Neutrophil (primary cell): ENCODE measurements around the gene SEL1L3.

Experiments used
- H3K27ac ChIP-seq: fragments of 200-600 bp; sonication (generic); 2 replicates; pipeline ENCODE4 v1.5.1; 2016; ENCODE audit warnings: mild to moderate bottlenecking, moderate library complexity
- H3K27me3 ChIP-seq: fragments of 200-600 bp; sonication (generic); 2 replicates; pipeline ENCODE4 v1.6.0; 2016; ENCODE audit warnings: mild to moderate bottlenecking
- H3K36me3 ChIP-seq: fragments of 200-600 bp; sonication (generic); 2 replicates; pipeline ENCODE4 v1.5.1; 2017
- H3K4me1 ChIP-seq, 2 experiments: fragments of 200-600 bp in 1 of 2; sonication (generic) in 1 of 2; 1 replicate in 1 of 2; 2 replicates in 1 of 2; pipeline versions ENCODE4 v1.5.1 to v1.6.1; 2013 to 2016; ENCODE audit warnings: low read depth in 1 of 2, low read length in 1 of 2, mild to moderate bottlenecking in 1 of 2, moderate library complexity in 1 of 2; ENCODE audit not compliant: control insufficient read depth in 1 of 2, insufficient read depth in 1 of 2
- H3K4me3 ChIP-seq, 2 experiments: fragments of 200-600 bp in 1 of 2; sonication (generic) in 1 of 2; 1 replicate in 1 of 2; 2 replicates in 1 of 2; pipeline ENCODE4 v1.5.1; 2013 to 2016; ENCODE audit warnings: low read depth in 1 of 2, low read length in 1 of 2, mild to moderate bottlenecking in 1 of 2, moderate library complexity in 1 of 2
- H3K9me3 ChIP-seq: fragments of 200-600 bp; sonication (generic); 2 replicates; pipeline ENCODE4 v1.5.1; 2016
- CTCF ChIP-seq: fragments of 200-600 bp; sonication (generic); IDR thresholded peaks from 2 replicates; pipeline ENCODE4 v1.5.1; 2016; ENCODE audit warnings: antibody characterized with exemption

Gene SEL1L3

GRCh38 chr4:25815586-25815985 lies 47.2 kb downstream of the SEL1L3 start:
- Histone ChIP-seq H3K27me3 (no peaks in the 10 kb centered on the region), H3K4me3 (no peak overlapping the region), H3K36me3 (peaks cover 26% of the 10 kb centered on the region), H3K27ac (no peak overlapping the region), H3K9me3 (no peaks in the 10 kb centered on the region), H3K4me1 (no peaks in the 10 kb centered on the region)
- no peak for TF ChIP-seq CTCF

- H3K27ac ChIP-seq, result no peak overlapping the region
- peaks cover 26% of the 10 kb centered on the region for H3K36me3 ChIP-seq
These were observed 48.3 kb downstream of the SEL1L3 start for GRCh38 chr4:25814301-25815136.

GRCh38 chr4:25813448-25814106 lies 49.2 kb downstream of the SEL1L3 start:
- H3K4me3 ChIP-seq, result no peak overlapping the region
- H3K4me1 ChIP-seq, result no peaks in the 10 kb centered on the region
- TF ChIP-seq CTCF, result no peak
- no peaks in the 10 kb centered on the region for H3K9me3 ChIP-seq
- H3K36me3 ChIP-seq, result peaks cover 19% of the 10 kb centered on the region
- H3K27ac ChIP-seq, result no peak overlapping the region
- no peaks in the 10 kb centered on the region for H3K27me3 ChIP-seq

More at GRCh38 chr4:25814301-25815136, 48.3 kb downstream of the SEL1L3 start:
- H3K9me3 ChIP-seq, result no peaks in the 10 kb centered on the region
- no peak overlapping the region for H3K4me3 ChIP-seq
- TF ChIP-seq CTCF, result no peak
- H3K27me3 ChIP-seq, result no peaks in the 10 kb centered on the region
- no peaks in the 10 kb centered on the region for H3K4me1 ChIP-seq

- H3K27ac ChIP-seq, result no peak overlapping the region
These were observed 50.9 kb downstream of the SEL1L3 start for GRCh38 chr4:25811841-25812240.

GRCh38 chr4:25811374-25811690 lies 51.5 kb downstream of the SEL1L3 start:
- H3K36me3 ChIP-seq, result no peaks in the 10 kb centered on the region
- TF ChIP-seq CTCF, result no peak

More at GRCh38 chr4:25811841-25812240, 50.9 kb downstream of the SEL1L3 start:
- Histone ChIP-seq H3K9me3 (no peaks in the 10 kb centered on the region), H3K4me3 (no peak overlapping the region), H3K36me3 (peaks cover 3% of the 10 kb centered on the region), H3K27me3 (no peaks in the 10 kb centered on the region), H3K4me1 (no peaks in the 10 kb centered on the region)
- TF ChIP-seq CTCF, result no peak

More at GRCh38 chr4:25811374-25811690, 51.5 kb downstream of the SEL1L3 start:
- H3K4me1 ChIP-seq, result no peaks in the 10 kb centered on the region
- no peaks in the 10 kb centered on the region for H3K9me3 ChIP-seq
- H3K27ac ChIP-seq, result no peak overlapping the region
- no peaks in the 10 kb centered on the region for H3K27me3 ChIP-seq
- no peak overlapping the region for H3K4me3 ChIP-seq
